Posterior cingulate gyrus (tissue), 11 donors: Measurements from ENCODE around the gene EXO1.

ENCODE experiments used
- DNase-seq, 10 donors: peaks; one replicate each; pipeline versions ENCODE4 v3.0.0 to v3.0.0-alpha.2; 2020 to 2021; ENCODE audit warnings: mixed read lengths in 3 of 10
- intact Hi-C: fragments of 100-400 bp; cut with DNase I; formaldehyde crosslinking; loops from one replicate; pipeline ENCODE4 v1.15.1; 2023

The EXO1 gene

GRCh38 chr1:241870746-241871430, 22.9 kb downstream of the EXO1 start:
- DNase-seq = no peak
- intact Hi-C loops = no loop called here

- DNase-seq = no peak
- intact Hi-C loops = no loop called here
Measured at GRCh38 chr1:241881440-241881839, 33.4 kb downstream of the EXO1 start.

- intact Hi-C loops = no loop called here
- no peak for DNase-seq
Measured at GRCh38 chr1:241883159-241883558, 35.2 kb downstream of the EXO1 start.

GRCh38 chr1:241888232-241888631, 40.2 kb downstream of the EXO1 start:
- no peak for DNase-seq
- intact Hi-C loops = no loop called here

GRCh38 chr1:241891296-241891695, 43.3 kb downstream of the EXO1 start:
- DNase-seq = no peak
- intact Hi-C loops = no loop called here

- no peak for DNase-seq
- intact Hi-C loops = no loop called here
Measured at GRCh38 chr1:241894016-241894415, 46.0 kb downstream of the EXO1 start.

- intact Hi-C loops = no loop called here
Measured at GRCh38 chr1:241895013-241895412, 47.0 kb downstream of the EXO1 start.

GRCh38 chr1:241896670-241896962, 48.6 kb downstream of the EXO1 start:
- intact Hi-C loops = loop anchor here (1.0 to 2.0 kb wide), 3 partner anchors 90 to 120 kb away; partner anchors contain the start of gene MAP1LC3C
- DNase-seq = no peak

More at GRCh38 chr1:241895013-241895412, 47.0 kb downstream of the EXO1 start:
- no peak for DNase-seq

- DNase-seq = no peak
- intact Hi-C loops = no loop called here
Measured at GRCh38 chr1:241899210-241899609, 51.2 kb downstream of the EXO1 start.

GRCh38 chr1:241900381-241900780, 52.4 kb downstream of the EXO1 start:
- DNase-seq = no peak
- intact Hi-C loops = no loop called here

- DNase-seq = no peak
- intact Hi-C loops = no loop called here
Measured at GRCh38 chr1:241902391-241903065, 54.5 kb downstream of the EXO1 start.

GRCh38 chr1:241916196-241916595, 68.2 kb downstream of the EXO1 start:
- intact Hi-C loops = no loop called here
- DNase-seq = no peak

- intact Hi-C loops = no loop called here
- peak in 1 of 10 donors; percentile 77 for DNase-seq
Measured at GRCh38 chr1:241917487-241917886, 69.5 kb downstream of the EXO1 start.

GRCh38 chr1:241918879-241919278, 70.9 kb downstream of the EXO1 start:
- DNase-seq = no peak
- intact Hi-C loops = no loop called here

GRCh38 chr1:241924080-241924808, 76.2 kb downstream of the EXO1 start:
- intact Hi-C loops = no loop called here
- no peak for DNase-seq

- no peak for DNase-seq
- intact Hi-C loops = no loop called here
Measured at GRCh38 chr1:241926141-241926540, 78.1 kb downstream of the EXO1 start.

- no peak for DNase-seq
- intact Hi-C loops = no loop called here
Measured at GRCh38 chr1:241927321-241927720, 79.3 kb downstream of the EXO1 start.

- intact Hi-C loops = no loop called here
- no peak for DNase-seq
Measured at GRCh38 chr1:241932845-241933244, 84.8 kb downstream of the EXO1 start.

- intact Hi-C loops = no loop called here
- peak in 6 of 10 donors; percentile 18 to 88 (median 50) for DNase-seq
Measured at GRCh38 chr1:241934201-241934848, 86.3 kb downstream of the EXO1 start.

- intact Hi-C loops = no loop called here
- DNase-seq = no peak
Measured at GRCh38 chr1:241934866-241935265, 86.9 kb downstream of the EXO1 start.
